Smooth muscle cell (in vitro differentiated cells): ENCODE results near the gene WDFY4. TPM values are rescaled to one million over a fixed set of nuclear protein-coding genes. Genes with fewer than 3 reads are reported as not detected.

ENCODE experiments used
- DNase-seq: peaks from one replicate; lab custom pipeline; 2025; ENCODE audit not compliant: unreplicated experiment; lab: John Stamatoyannopoulos, UW
- H2AFZ ChIP-seq: fragments of 200-600 bp; sonication (generic); 2 replicates; pipeline ENCODE4 v1.6.0; 2016; ENCODE audit warnings: antibody characterized with exemption, low read depth, mild to moderate bottlenecking
- H3F3A ChIP-seq: fragments of 200-600 bp; sonication (generic); 2 replicates; pipeline ENCODE4 v1.6.0; 2017; ENCODE audit warnings: antibody characterized with exemption, low read depth
- H3K27ac ChIP-seq: fragments of 200-600 bp; sonication (generic); 2 replicates; pipeline ENCODE4 v1.5.1; 2016; ENCODE audit warnings: low read depth, mild to moderate bottlenecking
- H3K27me3 ChIP-seq: fragments of 200-600 bp; sonication (generic); 2 replicates; pipeline ENCODE4 v1.6.1; 2016; ENCODE audit warnings: low read depth, mild to moderate bottlenecking
- H3K36me3 ChIP-seq: fragments of 200-600 bp; sonication (generic); 2 replicates; pipeline ENCODE4 v1.5.1; 2016; ENCODE audit warnings: low read depth
- H3K4me1 ChIP-seq: fragments of 200-600 bp; sonication (generic); 2 replicates; pipeline ENCODE4 v1.5.1; 2016; ENCODE audit warnings: low read depth
- H3K4me2 ChIP-seq: fragments of 200-600 bp; sonication (generic); 2 replicates; pipeline ENCODE4 v1.6.0; 2016; ENCODE audit warnings: mild to moderate bottlenecking
- H3K4me3 ChIP-seq: fragments of 200-600 bp; sonication (generic); 2 replicates; pipeline ENCODE4 v1.5.1; 2016; ENCODE audit warnings: mild to moderate bottlenecking
- H3K79me2 ChIP-seq: fragments of 200-600 bp; sonication (generic); 2 replicates; pipeline ENCODE4 v1.6.0; 2016; ENCODE audit warnings: low read depth, mild to moderate bottlenecking
- H3K9ac ChIP-seq: fragments of 200-600 bp; sonication (generic); 2 replicates; pipeline ENCODE4 v1.6.0; 2016; ENCODE audit warnings: low read depth
- H3K9me3 ChIP-seq: fragments of 200-600 bp; sonication (generic); replicated peaks from 2 replicates; pipeline ENCODE4 v1.5.1; 2016; ENCODE audit warnings: low read depth
- H4K20me1 ChIP-seq: fragments of 200-600 bp; sonication (generic); 2 replicates; pipeline ENCODE4 v1.6.0; 2016; ENCODE audit warnings: low read depth
- CTCF ChIP-seq: fragments of 200-600 bp; sonication (generic); IDR thresholded peaks from 2 replicates; pipeline ENCODE4 v1.5.1; 2017; ENCODE audit warnings: borderline replicate concordance, mild to moderate bottlenecking, antibody characterized with exemption; ENCODE audit not compliant: insufficient read depth, poor library complexity, severe bottlenecking
- WGBS: methylation state at CpG from one replicate; pipeline ENCODE4 v1.1.7; 2016; ENCODE audit warnings: low lambda C conversion rate; 5-methylcytosine and 5-hydroxymethylcytosine counted together
- polyA plus RNA-seq: library from polyadenylated mRNA; unstranded; fragments of >200 nt; fragmentation: Nextera tagmentation; extraction: Ambion mirVana; gene quantifications from 2 replicates; pipeline ENCODE4 v1.2.1, GENCODE V29; 2016
- total RNA-seq: library from RNA; depleted of rRNA; stranded (reverse); fragments of >200 nt; gene quantifications from 2 replicates; pipeline ENCODE4 v1.2.3, GENCODE V29; 2014

Gene WDFY4
- total and polyA plus RNA-seq, 2 experiments from 2014 or later = not detected

DNA sequence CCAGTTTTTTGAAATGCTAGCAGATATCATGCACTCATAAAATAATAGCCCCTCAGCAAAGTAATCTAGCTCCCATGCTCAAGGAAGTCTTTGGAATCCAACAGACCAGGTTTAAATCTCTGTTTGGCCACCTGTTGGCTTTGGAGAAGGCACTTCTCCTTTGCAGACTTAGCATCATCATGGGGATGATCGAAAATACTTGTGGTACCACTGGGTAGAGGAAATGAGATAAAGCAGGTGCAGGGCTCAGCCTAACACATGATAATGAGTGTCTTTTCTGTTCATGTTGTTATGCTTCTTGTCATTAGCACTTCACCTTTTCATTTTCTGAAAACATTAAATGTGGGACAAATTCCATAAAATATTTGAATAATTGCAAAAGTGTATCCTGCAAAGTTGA is 187.6 kb downstream of the WDFY4 start:
- no peak for DNase-seq
- Histone ChIP-seq H2AFZ (no peak overlapping the region), H3K9me3 (no peaks in the 10 kb centered on the region), H3K9ac (no peak overlapping the region), H3K4me1 (no peaks in the 10 kb centered on the region), H3K4me3 (no peak overlapping the region), H3K79me2 (no peaks in the 10 kb centered on the region), H3K4me2 (no peak overlapping the region), H3K27ac (no peak overlapping the region), H3K36me3 (no peaks in the 10 kb centered on the region), H3F3A (no peaks in the 10 kb centered on the region), H4K20me1 (no peaks in the 10 kb centered on the region), H3K27me3 (no peaks in the 10 kb centered on the region)
- no peak for TF ChIP-seq CTCF
- 92% methylated on average over 1 of the region's 1 CpG for WGBS

- H3K9ac ChIP-seq = no peak overlapping the region
- H2AFZ ChIP-seq = no peak overlapping the region
- H3K36me3 ChIP-seq = no peaks in the 10 kb centered on the region
- H3F3A ChIP-seq = no peaks in the 10 kb centered on the region
- 88% methylated on average over 3 of the region's 3 CpGs for WGBS
- no peak for TF ChIP-seq CTCF
- H3K4me2 ChIP-seq = no peak overlapping the region
- no peaks in the 10 kb centered on the region for H4K20me1 ChIP-seq
- no peak overlapping the region for H3K4me3 ChIP-seq
- H3K79me2 ChIP-seq = no peaks in the 10 kb centered on the region
- no peaks in the 10 kb centered on the region for H3K27me3 ChIP-seq
- DNase-seq = no peak
- no peaks in the 10 kb centered on the region for H3K9me3 ChIP-seq
- H3K4me1 ChIP-seq = no peaks in the 10 kb centered on the region
- H3K27ac ChIP-seq = no peak overlapping the region
Measured at GRCh38 chr10:48878091-48878490, 193.4 kb downstream of the WDFY4 start.

DNA sequence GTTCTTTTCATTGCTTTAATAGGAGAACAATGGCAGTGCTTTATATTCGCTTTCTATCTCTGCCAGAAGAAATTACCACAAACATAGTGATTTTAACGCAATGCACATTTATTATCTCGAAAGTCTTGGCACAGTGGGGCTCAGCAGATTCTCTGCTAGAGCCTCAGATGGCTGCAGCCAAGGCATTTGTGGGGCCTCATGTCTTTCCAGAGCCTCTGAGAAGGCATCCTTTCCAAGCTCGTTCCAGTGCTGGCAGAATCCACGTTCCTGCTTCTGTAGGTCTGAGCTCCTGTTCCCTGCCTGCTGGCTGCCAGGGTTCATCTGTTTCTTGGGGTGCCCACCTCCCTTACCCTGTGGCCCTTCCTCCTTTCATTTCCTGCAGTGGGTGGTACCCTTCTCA is 194.8 kb downstream of the WDFY4 start:
- H3K9ac ChIP-seq = no peak overlapping the region
- no peak for TF ChIP-seq CTCF
- 89% methylated on average over 5 of the region's 5 CpGs for WGBS
- no peaks in the 10 kb centered on the region for H3K9me3 ChIP-seq
- no peak for DNase-seq
- no peak overlapping the region for H3K4me2 ChIP-seq
- no peaks in the 10 kb centered on the region for H3K79me2 ChIP-seq
- no peaks in the 10 kb centered on the region for H4K20me1 ChIP-seq
- H3K4me1 ChIP-seq = no peaks in the 10 kb centered on the region
- H3F3A ChIP-seq = no peaks in the 10 kb centered on the region
- no peak overlapping the region for H2AFZ ChIP-seq
- H3K4me3 ChIP-seq = no peak overlapping the region
- H3K27me3 ChIP-seq = no peaks in the 10 kb centered on the region
- H3K27ac ChIP-seq = no peak overlapping the region
- no peaks in the 10 kb centered on the region for H3K36me3 ChIP-seq

DNA sequence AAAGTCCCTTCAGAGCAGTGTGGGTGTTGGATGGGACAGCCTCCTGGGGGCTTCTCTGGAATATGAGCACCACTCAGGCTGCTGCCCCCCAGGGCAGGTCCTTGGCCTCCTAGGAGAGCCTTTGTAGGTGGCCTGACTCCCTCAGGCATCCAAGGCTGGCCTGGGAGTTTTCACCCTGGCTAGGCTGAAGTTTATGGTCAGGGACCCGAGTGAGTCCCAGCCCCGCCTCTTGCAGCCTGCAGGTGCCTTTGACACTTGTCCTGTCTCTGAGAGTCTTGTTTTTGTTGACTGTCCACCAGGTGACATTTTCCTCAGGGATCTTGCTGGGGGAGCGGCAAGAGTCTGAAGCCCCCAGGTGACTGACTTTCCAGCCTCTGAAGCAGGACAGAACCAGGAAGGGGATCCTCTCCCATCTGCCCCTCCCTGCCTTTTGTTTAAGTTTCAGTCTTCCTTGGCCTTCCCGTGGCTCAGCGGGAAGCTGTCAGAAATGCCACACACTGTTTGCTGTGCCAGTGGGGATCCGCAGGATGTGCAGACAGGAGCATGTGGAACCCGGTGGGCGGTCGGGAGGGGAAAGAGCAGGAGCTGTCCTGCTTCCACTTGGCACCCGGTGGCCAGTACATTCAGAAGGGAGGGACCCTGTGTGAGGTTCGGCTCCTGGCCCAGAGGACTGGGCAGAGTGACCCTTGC is 195.5 kb downstream of the WDFY4 start:
- WGBS = 70% methylated on average over 11 of the region's 11 CpGs
- no peak overlapping the region for H3K4me3 ChIP-seq
- no peaks in the 10 kb centered on the region for H3F3A ChIP-seq
- H2AFZ ChIP-seq = no peak overlapping the region
- H3K27ac ChIP-seq = no peak overlapping the region
- H3K79me2 ChIP-seq = no peaks in the 10 kb centered on the region
- no peak overlapping the region for H3K9ac ChIP-seq
- H3K4me1 ChIP-seq = no peaks in the 10 kb centered on the region
- DNase-seq = no peak
- H4K20me1 ChIP-seq = no peaks in the 10 kb centered on the region
- H3K27me3 ChIP-seq = no peaks in the 10 kb centered on the region
- H3K36me3 ChIP-seq = no peaks in the 10 kb centered on the region
- H3K9me3 ChIP-seq = no peaks in the 10 kb centered on the region
- no peak overlapping the region for H3K4me2 ChIP-seq
- TF ChIP-seq CTCF = no peak
